HG03558 (cell line): ENCODE results near the gene NRP1.

Experiments used
- ATAC-seq: cut with Tn5 transposase; IDR thresholded peaks from one replicate; pipeline ENCODE4 v1.9.1; 2021; ENCODE audit warnings: moderate number of reproducible peaks; ENCODE audit not compliant: unreplicated experiment; ENCODE audit errors: extremely low read depth

Gene NRP1

GRCh38 chr10:33161550-33162247 lies 172.8 kb downstream of the NRP1 start:
- no peak for ATAC-seq

GRCh38 chr10:33160151-33160550 lies 174.3 kb downstream of the NRP1 start:
- no peak for ATAC-seq

GRCh38 chr10:33157103-33157502 lies 177.4 kb downstream of the NRP1 start:
- no peak for ATAC-seq

- ATAC-seq = no peak
Observed at GRCh38 chr10:33155720-33156638, 178.5 kb downstream of the NRP1 start.

GRCh38 chr10:33154590-33154989 lies 179.9 kb downstream of the NRP1 start:
- ATAC-seq = no peak

GRCh38 chr10:33153968-33154327 lies 180.5 kb downstream of the NRP1 start:
- ATAC-seq = no peak

- ATAC-seq = no peak
Observed at GRCh38 chr10:33153251-33153967, 181.1 kb downstream of the NRP1 start.

- no peak for ATAC-seq
Observed at GRCh38 chr10:33152750-33153149, 181.7 kb downstream of the NRP1 start.

- no peak for ATAC-seq
Observed at GRCh38 chr10:33152146-33152545, 182.3 kb downstream of the NRP1 start.

GRCh38 chr10:33151344-33151864 lies 183.1 kb downstream of the NRP1 start:
- no peak for ATAC-seq

- ATAC-seq = no peak
Observed at GRCh38 chr10:33150889-33151288, 183.6 kb downstream of the NRP1 start.

- no peak for ATAC-seq
Observed at GRCh38 chr10:33150146-33150545, 184.3 kb downstream of the NRP1 start.

- ATAC-seq = no peak
Observed at GRCh38 chr10:33147013-33147310, 187.5 kb downstream of the NRP1 start.

- no peak for ATAC-seq
Observed at GRCh38 chr10:33146189-33147012, 188.1 kb downstream of the NRP1 start.

- ATAC-seq = no peak
Observed at GRCh38 chr10:33145451-33146188, 188.8 kb downstream of the NRP1 start.

GRCh38 chr10:33143160-33143728 lies 191.2 kb downstream of the NRP1 start:
- no peak for ATAC-seq

GRCh38 chr10:33142295-33142694 lies 192.2 kb downstream of the NRP1 start:
- no peak for ATAC-seq

- ATAC-seq = no peak
Observed at GRCh38 chr10:33141251-33141650, 193.2 kb downstream of the NRP1 start.

- ATAC-seq = no peak
Observed at GRCh38 chr10:33139181-33139646, 195.3 kb downstream of the NRP1 start.
